ENCODE data around the gene CUL4B. TPM values are rescaled to one million over a fixed set of nuclear protein-coding genes. Genes with fewer than 3 reads are reported as not detected.
"Not testable (repeated sequence)": the region's sequence is repeated elsewhere in the genome, so short reads cannot be mapped to it uniquely, and the experiment has no call there.

The CUL4B gene
- total RNA-seq, 4 donors from 2014 or later: 34.4 to 54.4 (median 42.2) TPM

GRCh38 chrX:120512222-120512621, 48.5 kb downstream of the CUL4B start:
- DNase-seq: no peak
- H3K4me3 ChIP-seq (replicated peaks in 1 of 3): no peak overlapping the region
- H3K36me3 ChIP-seq: no peaks in the 10 kb centered on the region
- intact Hi-C loops (cut with DNase I): no loop called here
- H3K27ac ChIP-seq: no peak overlapping the region
- H3K27me3 ChIP-seq: no peaks in the 10 kb centered on the region
- H3K9me3 ChIP-seq: no peaks in the 10 kb centered on the region
- no peaks in the 10 kb centered on the region for H3K4me1 ChIP-seq
- no peak for TF ChIP-seq CTCF (IDR thresholded peaks at IDR 0.05)
- TF ChIP-seq POLR2A (IDR thresholded peaks at IDR 0.05): no peak
- 75 to 96% methylated on average over 2 to 3 of the region's 3 CpGs for WGBS, 2 donors

DNA sequence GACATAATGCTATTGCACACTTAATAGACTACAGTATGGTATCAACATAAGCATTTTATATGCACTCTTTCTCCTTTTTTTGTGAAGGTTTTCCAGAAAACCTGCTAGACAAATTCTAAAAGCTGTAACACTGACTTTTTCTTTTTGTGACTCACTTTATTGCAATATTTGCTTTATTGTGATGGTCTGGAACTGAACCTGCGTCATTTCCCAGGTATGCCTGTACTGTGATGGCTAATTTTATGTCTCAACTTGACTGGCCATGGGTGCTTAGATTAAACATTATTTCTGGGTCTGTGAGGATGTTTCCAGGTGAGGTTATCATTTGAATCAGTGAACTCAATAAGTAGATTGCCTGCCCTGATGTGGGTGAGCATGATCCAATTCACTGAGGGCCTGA, 56.2 kb downstream of the CUL4B start:
- Histone ChIP-seq H3K27me3 (no peaks in the 10 kb centered on the region), H3K9me3 (no peaks in the 10 kb centered on the region), H3K27ac (no peak overlapping the region), H3K36me3 (no peaks in the 10 kb centered on the region), H3K4me1 (no peaks in the 10 kb centered on the region), H3K4me3 (replicated peaks in 1 of 3) (no peak overlapping the region)
- 95% methylated on average over 1 of the region's 1 CpG for WGBS, 2 donors
- intact Hi-C loops (cut with DNase I): no loop called here
- DNase-seq: no peak
- TF ChIP-seq CTCF (IDR thresholded peaks at IDR 0.05) (no peak), POLR2A (IDR thresholded peaks at IDR 0.05) (no peak)

GRCh38 chrX:120499301-120500072, 61.3 kb downstream of the CUL4B start:
- Histone ChIP-seq H3K4me3 (replicated peaks in 1 of 3) (no peak overlapping the region), H3K36me3 (no peaks in the 10 kb centered on the region), H3K27me3 (no peaks in the 10 kb centered on the region), H3K27ac (no peak overlapping the region), H3K4me1 (no peaks in the 10 kb centered on the region), H3K9me3 (no peaks in the 10 kb centered on the region)
- 58 to 67% methylated on average over 4 of the region's 4 CpGs for WGBS, 2 donors
- TF ChIP-seq CTCF (IDR thresholded peaks at IDR 0.05) (no peak), POLR2A (IDR thresholded peaks at IDR 0.05) (no peak)
- intact Hi-C loops (cut with DNase I): loop anchor here (10.0 kb wide), 1 partner anchor 265 kb away; no protein-coding TSS in a partner anchor
- DNase-seq: no peak

DNA sequence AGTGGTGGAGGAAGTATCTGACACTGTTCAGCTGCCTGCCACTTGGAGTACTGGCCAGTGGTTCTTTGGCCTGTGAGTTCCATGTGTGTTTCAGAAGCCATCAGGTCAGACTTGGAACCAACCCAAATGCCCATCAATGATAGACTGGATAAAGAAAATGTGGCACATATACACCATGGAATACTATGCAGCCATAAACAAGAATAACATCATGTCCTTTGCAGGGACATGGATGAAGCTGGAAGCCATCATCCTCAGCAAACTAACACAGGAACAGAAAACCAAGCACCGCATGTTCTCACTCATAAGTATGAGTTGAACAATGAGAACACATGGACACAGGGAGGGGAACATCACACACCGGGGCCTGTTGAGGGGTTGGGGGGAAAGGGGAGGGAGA, 70.6 kb downstream of the CUL4B start:
- intact Hi-C loops (cut with DNase I): loop anchor here (10.0 kb wide), 1 partner anchor 275 kb away; no protein-coding TSS in a partner anchor
- not testable (repeated sequence) for H3K9me3 ChIP-seq; H3K27me3 ChIP-seq; H3K27ac ChIP-seq; H3K4me1 ChIP-seq; DNase-seq; H3K36me3 ChIP-seq; H3K4me3 ChIP-seq (replicated peaks in 1 of 3)
- WGBS, 2 donors: 90 to 100% methylated on average over 2 of the region's 2 CpGs

GRCh38 chrX:120486786-120487185, 74.0 kb downstream of the CUL4B start:
- Histone ChIP-seq H3K4me1 (no peaks in the 10 kb centered on the region), H3K27me3 (no peaks in the 10 kb centered on the region), H3K9me3 (no peaks in the 10 kb centered on the region), H3K4me3 (replicated peaks in 1 of 3) (no peak overlapping the region), H3K36me3 (no peaks in the 10 kb centered on the region), H3K27ac (no peak overlapping the region)
- WGBS, 2 donors: 76 to 82% methylated on average over 9 of the region's 9 CpGs
- TF ChIP-seq POLR2A (IDR thresholded peaks at IDR 0.05) (no peak), CTCF (IDR thresholded peaks at IDR 0.05) (no peak)
- intact Hi-C loops (cut with DNase I): no loop called here
- no peak for DNase-seq
